DMS153 treated with DMSO at 0.1 percent for 48 hours (cell line): Measurements from ENCODE around the gene NAT16.
"Not testable (repeated sequence)": the region's sequence is repeated elsewhere in the genome, so short reads cannot be mapped to it uniquely, and the experiment has no call there.

ENCODE experiments used
- DNase-seq: peaks from one replicate; lab custom pipeline; 2025; ENCODE audit not compliant: unreplicated experiment; lab: John Stamatoyannopoulos, UW

Gene NAT16

DNA sequence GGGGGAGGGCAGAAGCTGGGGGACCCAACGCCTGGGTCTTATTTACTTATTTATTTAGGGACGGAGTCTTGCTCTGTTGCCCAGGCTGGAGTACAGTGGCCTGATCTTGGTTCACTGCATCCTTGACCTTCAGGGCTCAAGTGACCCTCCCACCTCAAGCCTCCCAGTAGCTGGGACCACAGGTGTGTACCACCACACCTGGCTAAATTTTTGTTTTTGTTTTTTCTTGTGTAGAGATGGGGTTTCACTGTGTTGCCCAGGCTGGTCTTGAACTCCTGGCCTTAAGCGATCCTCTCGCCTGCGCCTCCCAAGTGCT lies 22.5 kb upstream of the NAT16 start:
- no peak for DNase-seq

GRCh38 chr7:101201695-101202602 lies 21.9 kb upstream of the NAT16 start:
- DNase-seq: no peak

GRCh38 chr7:101200862-101201599 lies 20.9 kb upstream of the NAT16 start, which contains the start of gene MOGAT3:
Gene MOGAT3, minus strand, starts transcription at chr7:101201036. Its CDS starts 182 bp downstream, at chr7:101200854.
- DNase-seq: no peak

DNA sequence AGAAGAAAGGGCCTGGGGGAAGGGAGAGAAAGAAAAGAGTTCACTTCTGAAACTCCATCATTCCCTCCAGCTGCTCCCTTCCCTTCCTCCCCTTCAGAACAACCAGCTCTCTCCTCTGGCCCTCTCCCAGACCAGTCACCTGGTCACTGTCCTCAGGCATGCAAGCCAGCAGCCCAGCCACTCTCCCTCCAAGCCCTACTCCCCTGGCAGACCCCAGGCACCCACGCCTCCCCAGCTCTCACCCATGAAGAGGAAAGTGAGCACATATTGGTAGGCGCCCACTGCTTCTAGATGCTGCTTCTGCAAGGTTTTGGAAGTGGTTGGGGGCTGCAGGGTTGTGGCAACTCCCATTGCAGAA lies 20.4 kb upstream of the NAT16 start:
- no peak for DNase-seq

GRCh38 chr7:101199522-101199921 lies 19.4 kb upstream of the NAT16 start:
- not testable (repeated sequence) for DNase-seq

- no peak for DNase-seq
Measured at GRCh38 chr7:101198476-101198875, 18.4 kb upstream of the NAT16 start.

DNA sequence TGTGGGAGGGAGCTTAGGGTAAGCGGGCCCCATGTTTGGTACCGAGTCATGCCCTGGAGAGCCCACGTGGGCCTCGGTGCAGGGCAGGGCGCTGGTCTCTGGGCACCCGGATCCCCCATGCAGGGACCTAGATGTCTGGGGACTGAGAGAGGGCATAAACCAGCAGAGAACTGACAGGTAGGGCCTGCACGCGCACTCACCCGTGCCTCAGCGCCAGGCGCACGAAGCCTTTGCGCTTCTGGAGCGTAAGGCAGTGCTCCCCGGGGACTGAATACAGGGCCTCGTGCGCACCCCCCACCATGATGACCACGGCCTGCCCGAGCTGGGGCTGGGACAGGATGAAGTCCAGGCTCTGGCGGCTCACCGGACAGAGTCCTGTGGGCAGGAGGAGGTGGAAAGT lies 17.9 kb upstream of the NAT16 start:
- no peak for DNase-seq

GRCh38 chr7:101195884-101196283 lies 15.8 kb upstream of the NAT16 start:
- DNase-seq: no peak

DNA sequence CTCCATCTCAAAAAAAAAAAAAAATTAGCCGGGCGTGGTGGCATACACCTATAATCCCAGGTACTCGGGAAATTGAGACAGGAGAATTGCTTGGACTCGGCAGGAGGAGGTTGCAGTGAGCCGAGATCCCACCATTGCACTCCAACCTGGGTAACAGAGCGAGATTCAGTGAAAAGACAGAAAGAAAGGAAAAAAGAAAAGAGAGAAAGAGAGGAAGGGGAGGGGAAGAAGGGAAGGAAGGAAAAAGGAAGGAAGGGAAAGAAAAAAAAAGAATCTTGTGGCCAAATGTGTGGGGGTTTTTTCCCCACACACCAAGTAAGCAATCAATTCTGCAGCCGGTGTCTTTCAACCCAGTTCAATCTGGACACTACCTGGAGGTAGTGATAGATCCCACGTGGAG lies 9.0 kb upstream of the NAT16 start:
- DNase-seq: no peak

- no peak for DNase-seq
Measured at GRCh38 chr7:101186844-101187428, 6.8 kb upstream of the NAT16 start.

DNA sequence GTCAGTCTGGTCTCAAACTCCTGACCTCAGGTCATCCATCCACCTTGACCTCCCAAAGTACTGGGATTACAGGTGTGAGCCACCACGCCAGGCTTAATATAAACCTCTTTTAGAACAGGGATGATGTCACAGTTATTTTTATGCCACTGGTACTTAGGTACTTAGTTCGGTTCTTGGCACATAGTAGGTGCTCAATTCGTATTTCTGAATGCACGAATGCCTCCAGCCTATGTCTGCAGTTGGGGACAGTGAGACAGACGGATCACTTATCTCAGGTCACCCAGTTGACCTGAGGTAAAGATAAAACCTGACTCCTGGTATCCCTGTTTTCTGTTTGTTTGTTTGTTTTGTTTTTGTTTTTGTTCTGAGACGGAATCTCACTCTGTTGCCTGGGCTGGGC lies 6.1 kb upstream of the NAT16 start:
- no peak for DNase-seq

GRCh38 chr7:101185258-101185839 lies 5.3 kb upstream of the NAT16 start:
- no peak for DNase-seq

DNA sequence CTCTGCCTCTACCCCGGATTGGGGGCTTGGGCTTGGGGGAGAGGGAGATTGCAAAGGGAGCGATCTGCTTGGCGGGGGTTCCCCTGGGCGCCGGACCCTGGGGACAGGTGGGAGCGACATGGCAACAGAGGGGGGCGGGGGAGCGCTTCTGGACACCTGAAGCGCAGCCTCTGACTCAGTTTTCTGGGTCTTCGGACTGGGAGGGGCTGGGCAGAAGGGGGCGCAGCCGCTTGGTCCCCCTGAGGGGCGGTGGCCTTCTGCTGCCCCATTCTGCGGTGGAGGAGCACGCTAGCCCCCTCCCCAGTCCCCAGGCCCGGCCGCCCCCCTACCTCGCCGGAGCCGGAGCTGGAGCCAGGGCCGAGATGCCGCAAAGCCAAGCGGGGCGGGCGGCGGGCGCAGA lies 380 bp downstream of the NAT16 start:
- DNase-seq: no peak

- DNase-seq: peak; percentile 15
Measured at GRCh38 chr7:101179117-101179516, 976 bp downstream of the NAT16 start.

- no peak for DNase-seq
Measured at GRCh38 chr7:101177644-101178043, 2.4 kb downstream of the NAT16 start.

DNA sequence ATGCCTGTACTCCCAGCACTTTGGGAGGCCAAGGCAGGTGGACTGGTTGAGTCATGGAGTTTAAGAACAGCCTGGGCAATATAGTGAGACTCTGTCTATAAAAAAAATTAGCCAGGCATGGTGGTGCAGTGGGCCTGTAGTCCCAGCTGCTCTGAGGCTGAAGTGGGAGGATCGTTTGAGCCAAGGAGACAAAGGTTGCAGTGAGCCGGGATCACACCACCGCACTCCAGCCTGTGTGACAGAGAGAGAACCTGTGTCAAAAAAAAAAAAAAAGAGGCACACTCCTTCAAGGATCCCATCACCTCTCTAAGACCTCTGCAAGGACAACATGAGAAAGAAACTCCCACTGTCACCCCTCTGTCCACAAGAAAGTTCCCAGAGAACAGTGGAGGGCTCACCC lies 4.4 kb downstream of the NAT16 start:
- no peak for DNase-seq

GRCh38 chr7:101174322-101174854 lies 5.7 kb downstream of the NAT16 start:
- DNase-seq: no peak

- no peak for DNase-seq
Measured at GRCh38 chr7:101173752-101174244, 6.3 kb downstream of the NAT16 start.

DNA sequence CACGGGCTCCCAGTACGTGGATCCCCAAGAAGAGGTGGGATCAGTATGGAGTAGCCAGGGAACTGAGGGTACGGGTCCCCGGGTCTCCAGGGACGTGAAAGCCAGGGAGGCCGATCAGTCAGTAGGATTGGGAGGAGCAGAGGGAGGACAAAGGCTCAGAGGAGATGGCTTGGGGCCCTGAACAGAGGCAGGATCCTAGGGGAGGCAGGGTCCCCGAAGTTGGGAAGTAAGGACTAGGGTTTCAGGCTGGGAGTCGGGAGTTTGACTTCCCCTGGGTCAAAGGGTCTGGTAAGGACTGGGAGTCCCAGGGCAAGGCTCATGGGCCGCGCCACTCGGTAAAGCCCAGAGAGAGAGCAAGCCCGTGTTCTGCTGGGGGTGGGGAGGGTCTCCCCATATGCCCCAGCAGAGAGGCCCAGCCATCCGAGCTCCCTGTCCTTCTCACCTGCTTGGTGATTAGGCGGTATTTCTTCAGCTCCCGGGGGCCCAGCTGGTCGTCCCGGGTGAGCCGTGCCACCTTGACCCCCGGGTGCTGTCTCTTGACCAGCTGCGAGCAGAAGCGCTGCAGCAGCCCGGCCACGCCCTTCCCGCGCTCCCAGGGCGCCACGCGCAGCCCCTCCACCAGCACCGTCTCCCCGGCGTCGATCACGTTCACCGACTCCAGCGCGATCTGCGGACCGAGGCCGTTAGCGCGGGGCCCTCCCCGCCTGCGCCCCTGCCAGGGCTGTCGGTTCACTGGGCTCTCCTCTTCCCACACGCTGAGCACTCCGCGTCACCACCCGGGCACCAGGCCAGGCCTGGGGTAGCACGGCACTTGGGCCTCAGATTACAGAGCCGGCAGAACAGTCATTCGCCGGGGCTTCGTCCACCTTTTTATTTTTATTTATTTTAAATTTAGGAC lies 7.0 kb downstream of the NAT16 start:
- peak; percentile 46 for DNase-seq
